GM12878 (cell line): ENCODE measurements around the gene GAMT. TPM values are rescaled to one million over a fixed set of nuclear protein-coding genes. Genes with fewer than 3 reads are reported as not detected.

Experiments used
- BACH1 ChIP-seq: fragments of 450-650 bp; IDR thresholded peaks from 2 replicates; pipeline ENCODE4 v1.6.1; 2017; ENCODE audit warnings: mild to moderate bottlenecking, borderline replicate concordance
- BMI1 ChIP-seq: fragments of 450-650 bp; IDR thresholded peaks from 2 replicates; pipeline ENCODE4 v1.6.1; 2016; ENCODE audit warnings: mild to moderate bottlenecking, moderate library complexity, borderline replicate concordance
- CREM ChIP-seq: IDR thresholded peaks from 2 replicates; pipeline ENCODE4 v1.6.1; 2014; ENCODE audit warnings: antibody characterized with exemption, low read depth
- EGR1 ChIP-seq, 2 experiments: IDR thresholded peaks; 1 replicate in 1 of 2; 2 replicates in 1 of 2; pipeline ENCODE4 v1.6.1; 2011 to 2012; ENCODE audit warnings: low read depth in 2 of 2, low read length in 2 of 2, borderline replicate concordance in 1 of 2, mild to moderate bottlenecking in 1 of 2, moderate library complexity in 1 of 2
- FOS ChIP-seq: IDR thresholded peaks from 3 replicates; pipeline ENCODE4 v1.6.1; 2011; ENCODE audit warnings: borderline replicate concordance; ENCODE audit not compliant: insufficient read length; ENCODE audit errors: extremely low read depth
- JUNB ChIP-seq: IDR thresholded peaks from 2 replicates; pipeline ENCODE4 v1.6.1; 2016; ENCODE audit warnings: antibody characterized with exemption, mild to moderate bottlenecking
- KLF5 ChIP-seq: fragments of 450-650 bp; IDR thresholded peaks from 2 replicates; pipeline ENCODE4 v1.6.1; 2014; ENCODE audit warnings: mild to moderate bottlenecking; ENCODE audit not compliant: partially characterized antibody
- LARP7 ChIP-seq: fragments of 450-650 bp; IDR thresholded peaks from 2 replicates; pipeline ENCODE4 v1.6.1; 2017; ENCODE audit warnings: mild to moderate bottlenecking
- MTA2 ChIP-seq: fragments of 450-650 bp; IDR thresholded peaks from 2 replicates; pipeline ENCODE4 v1.6.1; 2016; ENCODE audit warnings: low read depth, mild to moderate bottlenecking, moderate library complexity
- NFXL1 ChIP-seq: fragments of 450-650 bp; IDR thresholded peaks from 2 replicates; pipeline ENCODE4 v1.6.1; 2017; ENCODE audit warnings: antibody characterized with exemption, mild to moderate bottlenecking, borderline replicate concordance
- NR2C1 ChIP-seq: fragments of 450-650 bp; IDR thresholded peaks from 2 replicates; pipeline ENCODE4 v1.6.1; 2017; ENCODE audit warnings: antibody characterized with exemption, mild to moderate bottlenecking, moderate library complexity
- NRF1 ChIP-seq: conservative IDR thresholded peaks from 2 replicates; pipeline ENCODE4 v1.6.1; 2011; ENCODE audit warnings: mild to moderate bottlenecking, low read depth, low read length, improper control_type of control experiment
- POLR2A ChIP-seq: IDR thresholded peaks from 2 replicates; pipeline ENCODE4 v1.6.1; 2011; ENCODE audit warnings: low read depth, mild to moderate bottlenecking, low read length
- RFX5 ChIP-seq: IDR thresholded peaks from 2 replicates; pipeline ENCODE4 v1.6.1; 2011; ENCODE audit warnings: low read depth, low read length, improper control_type of control experiment
- RUNX3 ChIP-seq: IDR thresholded peaks from 2 replicates; pipeline ENCODE4 v1.6.1; 2012; ENCODE audit warnings: low read length, inconsistent platforms
- SREBF1 ChIP-seq: IDR thresholded peaks from 2 replicates; pipeline ENCODE4 v1.6.1; 2012; ENCODE audit warnings: mild to moderate bottlenecking, low read length
- SREBF2 ChIP-seq: IDR thresholded peaks from 2 replicates; pipeline ENCODE4 v1.6.1; 2012; ENCODE audit warnings: mild to moderate bottlenecking, low read length
- SRF ChIP-seq, 2 experiments: IDR thresholded peaks; 2 replicates each; pipeline ENCODE4 v1.6.1; 2011; ENCODE audit warnings: low read depth in 2 of 2, low read length in 2 of 2, mild to moderate bottlenecking in 1 of 2, moderate library complexity in 1 of 2
- TARDBP ChIP-seq: IDR thresholded peaks from 2 replicates; pipeline ENCODE4 v1.6.1; 2016; ENCODE audit warnings: borderline replicate concordance
- TCF3 ChIP-seq: IDR thresholded peaks from 2 replicates; pipeline ENCODE4 v1.6.1; 2012; ENCODE audit warnings: low read depth, mild to moderate bottlenecking, low read length, borderline replicate concordance; ENCODE audit not compliant: insufficient read depth
- USF2 ChIP-seq: IDR thresholded peaks from 2 replicates; pipeline ENCODE4 v1.6.1; 2011; ENCODE audit warnings: low read depth, low read length, improper control_type of control experiment, borderline replicate concordance
- YY1 ChIP-seq: IDR thresholded peaks from 2 replicates; pipeline ENCODE4 v1.6.1; 2011; ENCODE audit warnings: low read depth, mild to moderate bottlenecking, low read length
- ZNF207 ChIP-seq: fragments of 450-650 bp; IDR thresholded peaks from 2 replicates; pipeline ENCODE4 v1.6.1; 2014; ENCODE audit warnings: antibody characterized with exemption, mild to moderate bottlenecking, borderline replicate concordance
- ZNF274 ChIP-seq: IDR thresholded peaks from one replicate; pipeline ENCODE4 v1.8.0; 2011; ENCODE audit not compliant: insufficient read length, insufficient read depth
- ZSCAN29 ChIP-seq: fragments of 450-650 bp; IDR thresholded peaks from 2 replicates; pipeline ENCODE4 v1.6.1; 2017; ENCODE audit warnings: mild to moderate bottlenecking, moderate library complexity
- polyA plus RNA-seq, 11 experiments: library from polyadenylated mRNA; depleted of rRNA in 4 of 11; unstranded in 6 of 11; stranded (reverse) in 5 of 11; fragments of >200 nt; fragmentation: Nextera tagmentation in 4 of 11; fragmentation: Illumina TruSeq in 1 of 11; extraction: Ambion mirVana in 4 of 11; extraction: Trizol in 1 of 11; gene quantifications; 1 replicate in 1 of 11; 2 replicates in 10 of 11; pipeline versions ENCODE4 v1.2.1 to v1.2.3, GENCODE V29; 2011 to 2016; ENCODE audit warnings: inconsistent platforms in 2 of 11, missing spikeins in 2 of 11, low read depth in 1 of 11
- total RNA-seq, 4 experiments: library from RNA; depleted of rRNA in 3 of 4; stranded (reverse); fragments of >200 nt in 3 of 4; fragmentation: Illumina TruSeq in 1 of 4; extraction: Trizol in 1 of 4; gene quantifications; 2 replicates each; pipeline versions ENCODE4 v1.2.1 to v1.2.3, GENCODE V29; 2013 to 2021
- TF ChIP-seq, protein P1 (sequence below): fragments of 450-650 bp; IDR thresholded peaks from 2 replicates; pipeline ENCODE4 v1.6.1; 2018; ENCODE audit warnings: borderline replicate concordance, mild to moderate bottlenecking; ENCODE audit not compliant: partially characterized antibody
- TF ChIP-seq, protein P2 (sequence below): fragments of 450-650 bp; IDR thresholded peaks from 2 replicates; pipeline ENCODE4 v1.6.1; 2014; ENCODE audit warnings: mild to moderate bottlenecking
- TF ChIP-seq, protein P3 (sequence below): IDR thresholded peaks from 2 replicates; pipeline ENCODE4 v1.6.1; 2011; ENCODE audit warnings: mild to moderate bottlenecking, low read depth, low read length, moderate library complexity; ENCODE audit not compliant: insufficient replicate concordance
- TF ChIP-seq, protein P4 (sequence below): fragments of 450-650 bp; IDR thresholded peaks from 2 replicates; pipeline ENCODE4 v1.6.1; 2016; ENCODE audit warnings: mild to moderate bottlenecking

Gene GAMT
- total and polyA plus RNA-seq, 10 of the 15 experiments (the other 5 are each of a cell fraction or from before 2014, with no cell fraction given): 1.6 to 131 (median 38.8) TPM

DNA sequence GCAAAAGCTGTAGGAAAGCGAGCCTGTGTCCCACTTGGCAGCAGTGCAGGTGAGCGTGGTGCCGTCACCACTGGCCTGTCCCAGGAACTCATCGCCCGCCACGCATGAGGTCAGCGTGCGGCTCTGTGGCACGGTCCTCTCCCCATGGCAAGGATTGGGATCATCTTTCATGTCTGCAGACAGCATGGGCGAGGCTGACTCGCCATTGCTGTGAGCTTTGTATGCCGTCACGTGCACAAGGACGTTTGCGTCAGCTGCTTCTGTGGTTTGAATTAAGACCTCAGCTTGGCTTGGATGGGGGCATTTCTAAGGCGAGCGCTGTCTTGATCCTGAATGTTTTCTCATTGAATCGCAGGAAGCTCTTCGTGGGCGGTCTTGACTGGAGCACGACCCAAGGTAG is 15.8 kb upstream of the GAMT start (continued):
- no peak for TF ChIP-seq BMI1
- TF ChIP-seq NFXL1: no peak
- no peak for TF ChIP-seq USF2
- TF ChIP-seq NRF1: no peak
- TF ChIP-seq, protein P1, sequence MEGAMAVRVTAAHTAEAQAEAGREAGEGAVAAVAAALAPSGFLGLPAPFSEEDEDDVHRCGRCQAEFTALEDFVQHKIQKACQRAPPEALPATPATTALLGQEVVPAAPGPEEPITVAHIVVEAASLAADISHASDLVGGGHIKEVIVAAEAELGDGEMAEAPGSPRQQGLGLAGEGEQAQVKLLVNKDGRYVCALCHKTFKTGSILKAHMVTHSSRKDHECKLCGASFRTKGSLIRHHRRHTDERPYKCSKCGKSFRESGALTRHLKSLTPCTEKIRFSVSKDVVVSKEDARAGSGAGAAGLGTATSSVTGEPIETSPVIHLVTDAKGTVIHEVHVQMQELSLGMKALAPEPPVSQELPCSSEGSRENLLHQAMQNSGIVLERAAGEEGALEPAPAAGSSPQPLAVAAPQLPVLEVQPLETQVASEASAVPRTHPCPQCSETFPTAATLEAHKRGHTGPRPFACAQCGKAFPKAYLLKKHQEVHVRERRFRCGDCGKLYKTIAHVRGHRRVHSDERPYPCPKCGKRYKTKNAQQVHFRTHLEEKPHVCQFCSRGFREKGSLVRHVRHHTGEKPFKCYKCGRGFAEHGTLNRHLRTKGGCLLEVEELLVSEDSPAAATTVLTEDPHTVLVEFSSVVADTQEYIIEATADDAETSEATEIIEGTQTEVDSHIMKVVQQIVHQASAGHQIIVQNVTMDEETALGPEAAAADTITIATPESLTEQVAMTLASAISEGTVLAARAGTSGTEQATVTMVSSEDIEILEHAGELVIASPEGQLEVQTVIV: no peak
- no peak for TF ChIP-seq ZNF274
- TF ChIP-seq JUNB: no peak
- TF ChIP-seq CREM: no peak
- TF ChIP-seq, protein P2, sequence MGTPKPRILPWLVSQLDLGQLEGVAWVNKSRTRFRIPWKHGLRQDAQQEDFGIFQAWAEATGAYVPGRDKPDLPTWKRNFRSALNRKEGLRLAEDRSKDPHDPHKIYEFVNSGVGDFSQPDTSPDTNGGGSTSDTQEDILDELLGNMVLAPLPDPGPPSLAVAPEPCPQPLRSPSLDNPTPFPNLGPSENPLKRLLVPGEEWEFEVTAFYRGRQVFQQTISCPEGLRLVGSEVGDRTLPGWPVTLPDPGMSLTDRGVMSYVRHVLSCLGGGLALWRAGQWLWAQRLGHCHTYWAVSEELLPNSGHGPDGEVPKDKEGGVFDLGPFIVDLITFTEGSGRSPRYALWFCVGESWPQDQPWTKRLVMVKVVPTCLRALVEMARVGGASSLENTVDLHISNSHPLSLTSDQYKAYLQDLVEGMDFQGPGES: no peak
- TF ChIP-seq MTA2: no peak
- TF ChIP-seq SRF (IDR thresholded peaks at IDR 0.05; ENCODE audit: low read depth in 2 of 2, low read length in 2 of 2): no peak
- TF ChIP-seq ZSCAN29: no peak
- no peak for TF ChIP-seq BACH1
- no peak for TF ChIP-seq RFX5
- no peak for TF ChIP-seq EGR1 (IDR thresholded peaks at IDR 0.05; ENCODE audit: borderline replicate concordance in 1 of 2, low read depth in 2 of 2, low read length in 2 of 2)
- TF ChIP-seq ZNF207: no peak
- TF ChIP-seq POLR2A: peak; percentile 55; the same call in 1 of the 2 replicates
- no peak for TF ChIP-seq YY1
- no peak for TF ChIP-seq SREBF1
- peak; percentile 66; the same call in 1 of the 2 replicates for TF ChIP-seq TCF3
- TF ChIP-seq FOS: no peak
- TF ChIP-seq RUNX3: no peak
- TF ChIP-seq, protein P3, sequence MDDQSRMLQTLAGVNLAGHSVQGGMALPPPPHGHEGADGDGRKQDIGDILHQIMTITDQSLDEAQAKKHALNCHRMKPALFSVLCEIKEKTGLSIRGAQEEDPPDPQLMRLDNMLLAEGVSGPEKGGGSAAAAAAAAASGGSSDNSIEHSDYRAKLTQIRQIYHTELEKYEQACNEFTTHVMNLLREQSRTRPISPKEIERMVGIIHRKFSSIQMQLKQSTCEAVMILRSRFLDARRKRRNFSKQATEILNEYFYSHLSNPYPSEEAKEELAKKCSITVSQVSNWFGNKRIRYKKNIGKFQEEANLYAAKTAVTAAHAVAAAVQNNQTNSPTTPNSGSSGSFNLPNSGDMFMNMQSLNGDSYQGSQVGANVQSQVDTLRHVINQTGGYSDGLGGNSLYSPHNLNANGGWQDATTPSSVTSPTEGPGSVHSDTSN: peak; percentile 35
- TF ChIP-seq TARDBP: no peak
- no peak for TF ChIP-seq LARP7
- no peak for TF ChIP-seq NR2C1
- TF ChIP-seq KLF5: no peak
- TF ChIP-seq SREBF2: no peak
- TF ChIP-seq, protein P4, sequence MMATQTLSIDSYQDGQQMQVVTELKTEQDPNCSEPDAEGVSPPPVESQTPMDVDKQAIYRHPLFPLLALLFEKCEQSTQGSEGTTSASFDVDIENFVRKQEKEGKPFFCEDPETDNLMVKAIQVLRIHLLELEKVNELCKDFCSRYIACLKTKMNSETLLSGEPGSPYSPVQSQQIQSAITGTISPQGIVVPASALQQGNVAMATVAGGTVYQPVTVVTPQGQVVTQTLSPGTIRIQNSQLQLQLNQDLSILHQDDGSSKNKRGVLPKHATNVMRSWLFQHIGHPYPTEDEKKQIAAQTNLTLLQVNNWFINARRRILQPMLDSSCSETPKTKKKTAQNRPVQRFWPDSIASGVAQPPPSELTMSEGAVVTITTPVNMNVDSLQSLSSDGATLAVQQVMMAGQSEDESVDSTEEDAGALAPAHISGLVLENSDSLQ: no peak
